OCI-LY3 (cell line): ENCODE measurements around the gene ZHX3.

Experiments
- CTCF ChIP-seq: fragments of 200-600, 300-600 bp; sonication (generic); IDR thresholded peaks from 2 replicates; pipeline ENCODE4 v1.5.1; 2014; ENCODE audit warnings: antibody characterized with exemption, low read length, low read depth
- EZH2phosphoT487 ChIP-seq: fragments of 200-600 bp; shearing (Covaris generic); IDR thresholded peaks from 2 replicates; pipeline ENCODE4 v1.6.1; 2018; ENCODE audit warnings: antibody characterized with exemption, mixed run types, low read depth

- TF ChIP-seq CTCF (no peak), EZH2phosphoT487 (no peak)
These were observed 97.7 kb downstream of the ZHX3 start for GRCh38 chr20:41219824-41220223.
